Body of pancreas (tissue), 4 donors: ENCODE data around the gene CRHR2. TPM values are rescaled to one million over a fixed set of nuclear protein-coding genes. Genes with fewer than 3 reads are reported as not detected.

Source experiments
- ATAC-seq: fragments of 150-250 bp; one replicate; pipeline ENCODE4 v1.9.1; 2016
- DNase-seq, 4 donors: peaks; one replicate each; pipeline ENCODE4 v3.0.0-alpha.2; 2019
- H3K27ac ChIP-seq, 4 donors: fragments of 200-600 bp; sonication (generic); 1 replicate in 3 of 4; 2 replicates in 1 of 4; pipeline versions ENCODE4 v1.5.1 to v1.6.1; 2016 to 2019; ENCODE audit warnings: mild to moderate bottlenecking in 1 of 4, mixed read lengths in 1 of 4, moderate library complexity in 1 of 4
- H3K27me3 ChIP-seq, 2 donors: fragments of 200-600 bp; sonication (generic); one replicate each; pipeline ENCODE4 v1.6.0; 2016; ENCODE audit warnings: mild to moderate bottlenecking in 1 of 2
- H3K36me3 ChIP-seq, 2 donors: fragments of 200-600 bp; sonication (generic); replicated peaks in 1 of 2; 2 replicates each; pipeline ENCODE4 v1.5.1; 2016; ENCODE audit warnings: low read depth in 2 of 2; ENCODE audit not compliant: insufficient read depth in 1 of 2
- H3K4me1 ChIP-seq: fragments of 200-600 bp; sonication (generic); one replicate; pipeline ENCODE4 v1.6.0; 2016
- H3K4me3 ChIP-seq, 2 donors: fragments of 200-600 bp; sonication (generic); 1 replicate in 1 of 2; 2 replicates in 1 of 2; pipeline ENCODE4 v1.5.1; 2016 to 2019
- H3K9me3 ChIP-seq, 3 donors: fragments of 200-600 bp; sonication (generic); 1 replicate in 2 of 3; 2 replicates in 1 of 3; pipeline ENCODE4 v1.5.1; 2016
- CTCF ChIP-seq, 7 experiments: fragments of 450-650 bp in 4 of 7; fragments of 200-600 bp in 3 of 7; sonication (generic) in 3 of 7; IDR thresholded peaks; one replicate each; pipeline ENCODE4 v1.5.1; 2016 to 2019; ENCODE audit warnings: antibody characterized with exemption in 7 of 7
- POLR2A ChIP-seq, 3 donors: fragments of 450-650 bp; IDR thresholded peaks; one replicate each; pipeline ENCODE4 v1.6.1; 2016; ENCODE audit warnings: antibody characterized with exemption in 3 of 3, mild to moderate bottlenecking in 2 of 3
- WGBS, 2 donors: methylation state at CpG; one replicate each; pipeline ENCODE4 v1.1.5; 2017; 5-methylcytosine and 5-hydroxymethylcytosine counted together
- intact Hi-C: fragments of 100-400 bp; cut with DNase I; formaldehyde crosslinking; loops from one replicate; pipeline ENCODE4 v1.15.1; 2023
- total RNA-seq, 2 donors: library from RNA; depleted of rRNA; stranded (reverse); fragments of >200 nt; gene quantifications; one replicate each; pipeline ENCODE4 v1.1.0, GENCODE V29; 2016

CRHR2 gene
- total RNA-seq, 2 donors from 2014 or later: 0.33 to 4.7 TPM

- Histone ChIP-seq H3K27me3 (no peaks in the 10 kb centered on the region), H3K4me3 (no peak overlapping the region), H3K36me3 (no peaks in the 10 kb centered on the region), H3K4me1 (no peaks in the 10 kb centered on the region), H3K9me3 (no peaks in the 10 kb centered on the region), H3K27ac (no peak overlapping the region)
- TF ChIP-seq POLR2A (IDR thresholded peaks at IDR 0.05) (no peak), CTCF (IDR thresholded peaks at IDR 0.05) (no peak)
- WGBS, 2 donors: 49 to 58% methylated on average over 2 of the region's 2 CpGs
- intact Hi-C loops: no loop called here
- no peak for DNase-seq
- no peak for ATAC-seq
These were observed 47.4 kb upstream of the CRHR2 start for GRCh38 chr7:30729642-30730041.

- Histone ChIP-seq H3K27me3 (no peaks in the 10 kb centered on the region), H3K4me3 (no peak overlapping the region), H3K27ac (no peak overlapping the region), H3K4me1 (no peaks in the 10 kb centered on the region), H3K36me3 (no peaks in the 10 kb centered on the region), H3K9me3 (no peaks in the 10 kb centered on the region)
- 82 to 85% methylated on average over 6 of the region's 6 CpGs for WGBS, 2 donors
- ATAC-seq (no peak), DNase-seq (no peak)
- no peak for TF ChIP-seq POLR2A (IDR thresholded peaks at IDR 0.05)
- TF ChIP-seq CTCF (IDR thresholded peaks at IDR 0.05): no peak
- intact Hi-C loops: no loop called here
These were observed 46.4 kb upstream of the CRHR2 start for GRCh38 chr7:30728591-30729100.

- DNase-seq (no peak), ATAC-seq (no peak)
- Histone ChIP-seq H3K4me1 (no peaks in the 10 kb centered on the region), H3K4me3 (no peak overlapping the region), H3K27me3 (no peaks in the 10 kb centered on the region), H3K36me3 (no peaks in the 10 kb centered on the region), H3K27ac (no peak overlapping the region), H3K9me3 (no peaks in the 10 kb centered on the region)
- intact Hi-C loops: no loop called here
- 68% methylated on average over 7 to 8 of the region's 8 CpGs for WGBS, 2 donors
- TF ChIP-seq POLR2A (IDR thresholded peaks at IDR 0.05) (no peak), CTCF (IDR thresholded peaks at IDR 0.05) (no peak)
These were observed 45.0 kb upstream of the CRHR2 start for GRCh38 chr7:30727061-30727945.

GRCh38 chr7:30726296-30727006 is 44.2 kb upstream of the CRHR2 start:
- TF ChIP-seq POLR2A (IDR thresholded peaks at IDR 0.05) (no peak), CTCF (IDR thresholded peaks at IDR 0.05) (no peak)
- DNase-seq (no peak), ATAC-seq (no peak)
- no peak overlapping the region for H3K27ac ChIP-seq
- no peak overlapping the region for H3K4me3 ChIP-seq
- H3K27me3 ChIP-seq: no peaks in the 10 kb centered on the region
- H3K4me1 ChIP-seq: no peaks in the 10 kb centered on the region
- WGBS, 2 donors: 92 to 95% methylated on average over 7 of the region's 7 CpGs
- H3K36me3 ChIP-seq: no peaks in the 10 kb centered on the region
- no peaks in the 10 kb centered on the region for H3K9me3 ChIP-seq
- intact Hi-C loops: no loop called here
